ENCODE measurements around the gene DLEU7. TPM values are rescaled to one million over a fixed set of nuclear protein-coding genes. Genes with fewer than 3 reads are reported as not detected.

Gene DLEU7
- total and polyA plus RNA-seq, 2 of the 8 experiments (the other 6 are each of a cell fraction or from before 2014, with no cell fraction given): 4.9 to 5.2 TPM

DNA sequence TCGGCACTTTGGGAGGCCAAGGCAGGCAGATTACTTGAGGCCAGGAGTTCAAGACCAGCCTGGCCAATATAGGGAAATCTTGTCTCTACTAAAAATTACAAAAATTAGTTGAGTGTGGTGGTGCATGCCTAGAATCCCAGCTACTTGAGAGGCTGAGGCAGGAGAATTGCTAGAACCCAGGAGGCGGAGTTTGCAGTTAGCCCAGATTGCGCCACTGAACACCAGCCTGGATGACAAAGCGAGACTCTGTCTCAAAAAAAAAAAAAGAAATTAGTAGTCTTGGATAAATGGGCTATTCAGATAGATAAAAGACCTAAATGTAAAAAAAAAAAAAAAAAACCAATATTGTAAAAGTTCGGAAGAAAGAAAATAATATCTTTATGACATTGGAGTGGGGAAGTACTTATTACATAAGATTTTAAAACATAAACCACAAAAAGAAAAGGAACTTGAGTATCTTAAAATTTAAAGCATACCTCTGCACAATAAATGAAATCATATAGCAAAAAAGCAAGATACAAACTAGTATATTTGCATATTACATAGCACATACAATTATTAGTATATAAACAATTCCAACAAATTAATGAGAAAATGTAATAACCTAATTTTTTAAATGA, 39.4 kb upstream of the DLEU7 start:
- H2BK5ac ChIP-seq (ENCODE audit: low read depth, low read length): no peak overlapping the region
- no peak overlapping the region for H3K23ac ChIP-seq (ENCODE audit: insufficient read length)
- no peaks in the 10 kb centered on the region for H3K36me3 ChIP-seq (ENCODE audit: control insufficient read depth in 2 of 4, insufficient read depth in 4 of 4, low read length in 3 of 4)
- no peaks in the 10 kb centered on the region for H3K27me3 ChIP-seq (replicated peaks in 1 of 4; ENCODE audit: control insufficient read depth in 3 of 4, extremely low read depth in 1 of 4, insufficient read depth in 3 of 4, low read length in 3 of 4)
- H2BK120ac ChIP-seq (replicated peaks; ENCODE audit: low read depth, low read length): no peak overlapping the region
- no peak overlapping the region for H3K9ac ChIP-seq (replicated peaks in 1 of 4; ENCODE audit: extremely low read depth in 1 of 4, low read depth in 3 of 4, low read length in 3 of 4)
- no peaks in the 10 kb centered on the region for H3K79me2 ChIP-seq (ENCODE audit: control insufficient read depth in 1 of 2, insufficient read depth in 2 of 2, low read length in 2 of 2)
- no peak overlapping the region for H2BK15ac ChIP-seq (ENCODE audit: low read length)
- no peak overlapping the region for H4K5ac ChIP-seq (ENCODE audit: insufficient read length, low read depth, low read length)
- no peak overlapping the region for H2BK12ac ChIP-seq (ENCODE audit: low read depth, low read length)
- H3K9me3 ChIP-seq (ENCODE audit: insufficient read depth in 2 of 2, low read depth in 1 of 2, low read length in 1 of 2): no peaks in the 10 kb centered on the region
- H4K8ac ChIP-seq (ENCODE audit: extremely low read depth, insufficient read depth, low read length): no peak overlapping the region
- H4K91ac ChIP-seq (replicated peaks; ENCODE audit: insufficient read length, low read length): no peak overlapping the region
- no peak for DNase-seq (ENCODE audit: low read depth in 1 of 2, low spot score in 2 of 2)
- H3K4ac ChIP-seq (replicated peaks; ENCODE audit: insufficient read length, low read depth, low read length): no peak overlapping the region
- TF ChIP-seq BCL11A (IDR thresholded peaks at IDR 0.05; ENCODE audit: low read depth in 2 of 2, low read length in 2 of 2) (no peak), JUN (IDR thresholded peaks at IDR 0.05; ENCODE audit: low read depth, low read length) (no peak), KDM4A (IDR thresholded peaks at IDR 0.05; ENCODE audit: low read depth, low read length, severe bottlenecking) (no peak), POU5F1 (IDR thresholded peaks at IDR 0.05; ENCODE audit: low read depth, low read length) (no peak), TBP (IDR thresholded peaks at IDR 0.05; ENCODE audit: low read depth, low read length) (no peak), BRCA1 (IDR thresholded peaks at IDR 0.05; ENCODE audit: low read depth, low read length) (no peak), TCF12 (IDR thresholded peaks at IDR 0.05; ENCODE audit: low read depth, low read length) (no peak), ASH2L (IDR thresholded peaks at IDR 0.05; ENCODE audit: low read length) (no peak), EP300 (IDR thresholded peaks at IDR 0.05; ENCODE audit: borderline replicate concordance in 1 of 2, low read depth in 2 of 2, low read length in 2 of 2) (no peak)
- no peak overlapping the region for H3K4me3 ChIP-seq (ENCODE audit: extremely low read depth in 1 of 4, insufficient read depth in 2 of 4, low read depth in 3 of 4, low read length in 4 of 4)
- H3K18ac ChIP-seq (ENCODE audit: extremely low read depth, low read length): no peak overlapping the region
- no peaks in the 10 kb centered on the region for H3K4me1 ChIP-seq (replicated peaks in 1 of 4; ENCODE audit: control insufficient read depth in 3 of 4, insufficient read depth in 4 of 4, low read length in 3 of 4)
- H3K79me1 ChIP-seq (ENCODE audit: low read depth, low read length): no peaks in the 10 kb centered on the region
- POLR2A ChIA-PET (ENCODE audit: partially characterized antibody): no interaction called here
- 92% methylated on average over 5 of the region's 5 CpGs; no CpG with 5 or more reads in 1 of the 2 experiments for WGBS, 2 experiments (ENCODE audit: extremely low coverage in 1 of 2, insufficient coverage in 1 of 2, insufficient read length in 1 of 2, insufficient replicate concordance in 2 of 2, low coverage in 1 of 2, low lambda C conversion rate in 2 of 2, missing lambda C conversion rate in 1 of 2)
- H2BK20ac ChIP-seq (ENCODE audit: low read length): no peak overlapping the region
- H3K14ac ChIP-seq (ENCODE audit: insufficient read length): no peak overlapping the region
- H2AK5ac ChIP-seq (ENCODE audit: low read depth, low read length): no peak overlapping the region
- CTCF ChIA-PET (ENCODE audit: partially characterized antibody): interaction anchor here (0.5 to 0.7 kb wide), 2 partner anchors 91 to 186 kb away, joined by 3 read pairs; no protein-coding TSS in a partner anchor
- no peaks in the 10 kb centered on the region for H4K20me1 ChIP-seq (replicated peaks in 1 of 2; ENCODE audit: control insufficient read depth in 1 of 2, insufficient read depth in 2 of 2, low read length in 2 of 2)
- H3K4me2 ChIP-seq (ENCODE audit: insufficient read depth in 1 of 2, low read depth in 2 of 2, low read length in 2 of 2): no peak overlapping the region
- H3K23me2 ChIP-seq (ENCODE audit: low read depth, low read length): no peaks in the 10 kb centered on the region
- no peak overlapping the region for H3K56ac ChIP-seq (replicated peaks; ENCODE audit: insufficient read length, low read depth, low read length)
- no peak overlapping the region for H2AFZ ChIP-seq (ENCODE audit: low read length)
- no peak overlapping the region for H3K27ac ChIP-seq (ENCODE audit: low read depth, low read length)
- FAIRE-seq: no peak

Measured in H1 (cell line).